GM23248 (cell line): ENCODE measurements around the gene MAGEA11.
"Not testable (repeated sequence)": the region's sequence is repeated elsewhere in the genome, so short reads cannot be mapped to it uniquely, and the experiment has no call there.

ENCODE experiments used
- EZH2 ChIP-seq: fragments of 200-600 bp; sonication (generic); IDR thresholded peaks from 2 replicates; pipeline ENCODE4 v1.6.1; 2018; ENCODE audit warnings: antibody characterized with exemption, mild to moderate bottlenecking; ENCODE audit not compliant: insufficient read depth, poor library complexity, severe bottlenecking
- EZH2phosphoT487 ChIP-seq: fragments of 200-600 bp; sonication (generic); IDR thresholded peaks from 2 replicates; pipeline ENCODE4 v1.6.1; 2018; ENCODE audit warnings: antibody characterized with exemption, moderate library complexity, mild to moderate bottlenecking, low read depth; ENCODE audit not compliant: insufficient read depth

GRCh38 chrX:149746390-149747007 is 34.6 kb downstream of the MAGEA11 start:
- TF ChIP-seq EZH2phosphoT487, EZH2: not testable (repeated sequence)
